NOMO-1 treated with dmso at 0.1 percent for 144 hours (cell line): ENCODE data around the gene TBCB.
A peak's percentile ranks its signal among the peaks of the same experiment; 100 is the strongest.
"Not testable (repeated sequence)": the region's sequence is repeated elsewhere in the genome, so short reads cannot be mapped to it uniquely, and the experiment has no call there.

Source experiments
- DNase-seq: peaks from one replicate; lab custom pipeline; 2025; ENCODE audit not compliant: unreplicated experiment; lab: John Stamatoyannopoulos, UW

Gene TBCB

GRCh38 chr19:36115453-36116343, at the start of gene TBCB:
TBCB (plus strand) TSS chr19:36115468; CDS start chr19:36115561, 93 bp downstream.
- DNase-seq, result peak; percentile 65

GRCh38 chr19:36067681-36068080, 47.6 kb upstream of the TBCB start:
- no peak for DNase-seq

- not testable (repeated sequence) for DNase-seq
Observed at GRCh38 chr19:36068810-36069499, 46.3 kb upstream of the TBCB start.

GRCh38 chr19:36072081-36072480, 43.2 kb upstream of the TBCB start:
- DNase-seq, result no peak

- DNase-seq, result no peak
Observed at GRCh38 chr19:36073121-36073876, 42.0 kb upstream of the TBCB start.

- DNase-seq, result no peak
Observed at GRCh38 chr19:36079389-36079945, 35.8 kb upstream of the TBCB start.

GRCh38 chr19:36081385-36081784, 33.9 kb upstream of the TBCB start:
- DNase-seq, result no peak

GRCh38 chr19:36081894-36082293, 33.4 kb upstream of the TBCB start:
- no peak for DNase-seq

GRCh38 chr19:36082916-36083315, 32.4 kb upstream of the TBCB start:
- no peak for DNase-seq

- no peak for DNase-seq
Observed at GRCh38 chr19:36084231-36085009, 30.8 kb upstream of the TBCB start.

- DNase-seq, result no peak
Observed at GRCh38 chr19:36086326-36086725, 28.9 kb upstream of the TBCB start.

- no peak for DNase-seq
Observed at GRCh38 chr19:36089847-36090246, 25.4 kb upstream of the TBCB start.

- no peak for DNase-seq
Observed at GRCh38 chr19:36090910-36091695, 24.2 kb upstream of the TBCB start.

GRCh38 chr19:36092566-36092965, 22.7 kb upstream of the TBCB start:
- no peak for DNase-seq

- DNase-seq, result no peak
Observed at GRCh38 chr19:36093146-36093662, 22.1 kb upstream of the TBCB start.

- DNase-seq, result no peak
Observed at GRCh38 chr19:36093687-36094086, 21.6 kb upstream of the TBCB start.

GRCh38 chr19:36097036-36097435, 18.2 kb upstream of the TBCB start:
- DNase-seq, result no peak

GRCh38 chr19:36099166-36099785, 16.0 kb upstream of the TBCB start:
- no peak for DNase-seq

GRCh38 chr19:36100476-36100875, 14.8 kb upstream of the TBCB start:
- DNase-seq, result no peak
